Measurements from ENCODE around the gene PTPRK.

DNA sequence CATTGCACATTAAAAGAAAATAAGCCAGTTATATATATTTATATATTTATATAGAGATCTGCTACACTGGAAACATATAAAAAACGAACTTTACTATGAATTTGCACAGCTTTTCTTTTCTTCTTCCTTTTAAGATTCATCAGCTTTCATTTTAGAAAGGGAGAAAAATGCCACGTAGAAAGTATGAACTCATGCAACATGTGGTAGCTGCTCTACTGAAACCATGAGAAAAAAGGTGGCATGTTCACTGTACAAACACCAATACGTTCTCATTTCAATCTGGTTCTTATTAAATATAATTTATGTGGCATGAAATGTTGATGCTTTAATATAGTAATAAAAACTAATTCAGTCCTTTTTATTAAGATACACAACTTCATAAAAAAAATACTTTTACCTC is 550.7 kb downstream of the PTPRK start:
- TF ChIP-seq CTCF (IDR thresholded peaks at IDR 0.05) (no peak), EZH2 (IDR thresholded peaks at IDR 0.05; ENCODE audit: borderline replicate concordance, insufficient read depth, low read depth, low read length, poor library complexity, severe bottlenecking) (no peak)
